SK-N-SH treated with all-trans-retinoic acid at 6 μM for 48 hours (cell line): ENCODE results near the gene CA5A.
"Not testable (repeated sequence)": the region's sequence is repeated elsewhere in the genome, so short reads cannot be mapped to it uniquely, and the experiment has no call there.

Experiments used
- ARNTL ChIP-seq: fragments of 450-650 bp; formaldehyde crosslinking; IDR thresholded peaks from 2 replicates; pipeline ENCODE4 v1.5.0; 2020; ENCODE audit warnings: low read depth, mild to moderate bottlenecking, moderate library complexity, borderline replicate concordance
- RARB ChIP-seq: fragments of 250-450 bp; sonication (Bioruptor Pico); IDR thresholded peaks from 2 replicates; pipeline ENCODE4 v1.8.0; 2021; ENCODE audit warnings: mild to moderate bottlenecking, moderate library complexity
- TOX ChIP-seq: fragments of 250-450 bp; sonication (Bioruptor Pico); IDR thresholded peaks from 2 replicates; pipeline ENCODE4 v1.8.0; 2021; ENCODE audit warnings: mild to moderate bottlenecking, moderate library complexity, borderline replicate concordance
- TF ChIP-seq, protein P1 (sequence below): fragments of 250-450 bp; sonication (Bioruptor Pico); IDR thresholded peaks from 2 replicates; pipeline ENCODE4 v1.5.0; 2020; ENCODE audit warnings: mild to moderate bottlenecking, moderate library complexity

GRCh38 chr16:87869879-87870417, 66.4 kb downstream of the CA5A start:
- not testable (repeated sequence) for TF ChIP-seq RARB; TOX (CRISPR knock-in tag); ARNTL (CRISPR knock-in tag)
- TF ChIP-seq, protein P1, sequence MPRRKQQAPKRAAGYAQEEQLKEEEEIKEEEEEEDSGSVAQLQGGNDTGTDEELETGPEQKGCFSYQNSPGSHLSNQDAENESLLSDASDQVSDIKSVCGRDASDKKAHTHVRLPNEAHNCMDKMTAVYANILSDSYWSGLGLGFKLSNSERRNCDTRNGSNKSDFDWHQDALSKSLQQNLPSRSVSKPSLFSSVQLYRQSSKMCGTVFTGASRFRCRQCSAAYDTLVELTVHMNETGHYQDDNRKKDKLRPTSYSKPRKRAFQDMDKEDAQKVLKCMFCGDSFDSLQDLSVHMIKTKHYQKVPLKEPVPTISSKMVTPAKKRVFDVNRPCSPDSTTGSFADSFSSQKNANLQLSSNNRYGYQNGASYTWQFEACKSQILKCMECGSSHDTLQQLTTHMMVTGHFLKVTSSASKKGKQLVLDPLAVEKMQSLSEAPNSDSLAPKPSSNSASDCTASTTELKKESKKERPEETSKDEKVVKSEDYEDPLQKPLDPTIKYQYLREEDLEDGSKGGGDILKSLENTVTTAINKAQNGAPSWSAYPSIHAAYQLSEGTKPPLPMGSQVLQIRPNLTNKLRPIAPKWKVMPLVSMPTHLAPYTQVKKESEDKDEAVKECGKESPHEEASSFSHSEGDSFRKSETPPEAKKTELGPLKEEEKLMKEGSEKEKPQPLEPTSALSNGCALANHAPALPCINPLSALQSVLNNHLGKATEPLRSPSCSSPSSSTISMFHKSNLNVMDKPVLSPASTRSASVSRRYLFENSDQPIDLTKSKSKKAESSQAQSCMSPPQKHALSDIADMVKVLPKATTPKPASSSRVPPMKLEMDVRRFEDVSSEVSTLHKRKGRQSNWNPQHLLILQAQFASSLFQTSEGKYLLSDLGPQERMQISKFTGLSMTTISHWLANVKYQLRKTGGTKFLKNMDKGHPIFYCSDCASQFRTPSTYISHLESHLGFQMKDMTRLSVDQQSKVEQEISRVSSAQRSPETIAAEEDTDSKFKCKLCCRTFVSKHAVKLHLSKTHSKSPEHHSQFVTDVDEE (CRISPR knock-in tag), result not testable (repeated sequence)
